Suppressor macrophage treated with lipopolysaccharide for 1 hour (primary cell): ENCODE data around the gene KLHL35.

ENCODE experiments used
- DNase-seq, 3 donors: peaks; one replicate each; pipeline ENCODE4 v3.0.0-alpha.2; 2020 to 2022

The KLHL35 gene

GRCh38 chr11:75468534-75469340 is 35.7 kb upstream of the KLHL35 start:
- peak; percentile 28 to 40 (median 35) for DNase-seq

- no peak for DNase-seq
These were observed 34.9 kb upstream of the KLHL35 start for GRCh38 chr11:75467881-75468280.

GRCh38 chr11:75467311-75467710 is 34.3 kb upstream of the KLHL35 start:
- DNase-seq: no peak

- DNase-seq: no peak
These were observed 32.9 kb upstream of the KLHL35 start for GRCh38 chr11:75465701-75466531.

- DNase-seq: no peak
These were observed 30.2 kb upstream of the KLHL35 start for GRCh38 chr11:75463106-75463774.

GRCh38 chr11:75462117-75462653 is 29.2 kb upstream of the KLHL35 start:
- DNase-seq: no peak

- no peak for DNase-seq
These were observed 28.1 kb upstream of the KLHL35 start for GRCh38 chr11:75461151-75461550.

GRCh38 chr11:75456596-75457183 is 23.7 kb upstream of the KLHL35 start:
- DNase-seq: no peak

GRCh38 chr11:75454987-75455386 is 22.0 kb upstream of the KLHL35 start:
- no peak for DNase-seq

GRCh38 chr11:75453916-75454655 is 21.1 kb upstream of the KLHL35 start:
- no peak for DNase-seq

- DNase-seq: peak in 1 of 3 donors; percentile 40
These were observed 18.1 kb upstream of the KLHL35 start for GRCh38 chr11:75450826-75451821.

- DNase-seq: no peak
These were observed 17.2 kb upstream of the KLHL35 start for GRCh38 chr11:75450236-75450635.

- no peak for DNase-seq
These were observed 16.8 kb upstream of the KLHL35 start for GRCh38 chr11:75449776-75450175.

- DNase-seq: no peak
These were observed 16.3 kb upstream of the KLHL35 start for GRCh38 chr11:75449271-75449670.

GRCh38 chr11:75447415-75447814 is 14.4 kb upstream of the KLHL35 start:
- no peak for DNase-seq

- DNase-seq: peak; percentile 72 to 82 (median 78)
These were observed 12.4 kb upstream of the KLHL35 start for GRCh38 chr11:75445315-75445953.

- DNase-seq: no peak
These were observed 10.0 kb upstream of the KLHL35 start for GRCh38 chr11:75443043-75443442.

GRCh38 chr11:75442161-75442885 is 9.3 kb upstream of the KLHL35 start:
- DNase-seq: no peak

- DNase-seq: no peak
These were observed 8.8 kb upstream of the KLHL35 start for GRCh38 chr11:75441804-75442132.
